Endodermal cell (in vitro differentiated cells): ENCODE results near the gene BCL11A. TPM values are rescaled to one million over a fixed set of nuclear protein-coding genes. Genes with fewer than 3 reads are reported as not detected.

Experiments
- DNase-seq: peaks from one replicate; pipeline ENCODE4 v3.0.0-alpha.2; 2017
- H3K27ac ChIP-seq: 2 replicates; pipeline ENCODE4 v1.5.1; 2013; ENCODE audit warnings: mild to moderate bottlenecking, low read depth, low read length, moderate library complexity
- H3K27me3 ChIP-seq: 2 replicates; pipeline ENCODE4 v1.6.1; 2013; ENCODE audit warnings: mild to moderate bottlenecking, low read length, moderate library complexity; ENCODE audit not compliant: insufficient read depth, control insufficient read depth, poor library complexity, severe bottlenecking
- H3K36me3 ChIP-seq: 2 replicates; pipeline ENCODE4 v1.7.0; 2013; ENCODE audit warnings: mild to moderate bottlenecking, low read length, moderate library complexity; ENCODE audit not compliant: control insufficient read depth, insufficient read depth
- H3K4me1 ChIP-seq: one replicate; pipeline ENCODE4 v1.7.0; 2013; ENCODE audit warnings: low read length; ENCODE audit not compliant: control insufficient read depth, insufficient read depth
- H3K4me3 ChIP-seq: 2 replicates; pipeline ENCODE4 v1.5.1; 2013; ENCODE audit warnings: mild to moderate bottlenecking, low read length, moderate library complexity
- H3K9ac ChIP-seq: 2 replicates; pipeline ENCODE4 v1.6.1; 2013; ENCODE audit warnings: mild to moderate bottlenecking, low read length, moderate library complexity; ENCODE audit not compliant: poor library complexity, severe bottlenecking; ENCODE audit errors: extremely low read depth
- H3K9me3 ChIP-seq: 2 replicates; pipeline ENCODE4 v1.6.1; 2013; ENCODE audit warnings: mild to moderate bottlenecking, low read length, moderate library complexity; ENCODE audit not compliant: control insufficient read depth
- H3K27ac Mint-ChIP-seq: 2 replicates; pipeline ENCODE4 v1.8.0; 2020; ENCODE audit warnings: mixed read lengths
- H3K27me3 Mint-ChIP-seq: 2 replicates; pipeline ENCODE4 v1.8.0; 2021; ENCODE audit warnings: mild to moderate bottlenecking, mixed read lengths; ENCODE audit not compliant: insufficient read depth
- H3K36me3 Mint-ChIP-seq: 2 replicates; pipeline ENCODE4 v1.8.0; 2020; ENCODE audit warnings: low read depth, mixed read lengths
- H3K4me1 Mint-ChIP-seq: 2 replicates; pipeline ENCODE4 v1.8.0; 2020; ENCODE audit warnings: mixed read lengths
- H3K4me3 Mint-ChIP-seq: 2 replicates; pipeline ENCODE4 v1.8.0; 2020; ENCODE audit warnings: mild to moderate bottlenecking, moderate library complexity, mixed read lengths
- H3K9me3 Mint-ChIP-seq: 2 replicates; pipeline ENCODE4 v1.8.0; 2020; ENCODE audit warnings: mild to moderate bottlenecking, mixed read lengths
- WGBS, 2 experiments: methylation state at CpG; one replicate each; pipeline versions ENCODE4 v1.1.5 to v1.1.7; 2013; ENCODE audit warnings: missing lambda C conversion rate in 2 of 2, mixed read lengths in 1 of 2; ENCODE audit not compliant: insufficient coverage in 1 of 2, insufficient read length in 1 of 2; 5-methylcytosine and 5-hydroxymethylcytosine counted together
- total RNA-seq, 2 donors: library from RNA; stranded (reverse); fragmentation: NEBNext Ultra II Directional in 1 of 2; extraction: Animal tissue kit (Norgen Biotek cat#: 25700) in 1 of 2; gene quantifications; 2 replicates in 1 of 2; 3 replicates in 1 of 2; pipeline ENCODE4 v1.2.1, GENCODE V29; 2021
- TF ChIP-seq, protein P1 (sequence below): fragments of 200-600 bp; sonication (generic); conservative IDR thresholded peaks from 2 replicates; pipeline ENCODE4 v1.5.0; 2021; ENCODE audit warnings: antibody characterized with exemption, mild to moderate bottlenecking

The BCL11A gene
- total RNA-seq, 2 donors from 2014 or later, result 14.7 to 16.3 TPM

GRCh38 chr2:60547841-60548240 is 5.6 kb downstream of the BCL11A start:
- H3K9me3 ChIP-seq, result no peaks in the 10 kb centered on the region
- peaks cover 24% of the 10 kb centered on the region for H3K36me3 ChIP-seq
- Mint-ChIP-seq H3K9me3 (no peaks in the 10 kb centered on the region), H3K4me3 (no peak overlapping the region), H3K4me1 (peaks cover 13% of the 10 kb centered on the region), H3K27me3 (peaks cover 6% of the 10 kb centered on the region), H3K36me3 (peaks cover 18% of the 10 kb centered on the region), H3K27ac (no peak overlapping the region)
- no peaks in the 10 kb centered on the region for H3K4me1 ChIP-seq
- H3K27me3 ChIP-seq, result no peaks in the 10 kb centered on the region
- TF ChIP-seq, protein P1, sequence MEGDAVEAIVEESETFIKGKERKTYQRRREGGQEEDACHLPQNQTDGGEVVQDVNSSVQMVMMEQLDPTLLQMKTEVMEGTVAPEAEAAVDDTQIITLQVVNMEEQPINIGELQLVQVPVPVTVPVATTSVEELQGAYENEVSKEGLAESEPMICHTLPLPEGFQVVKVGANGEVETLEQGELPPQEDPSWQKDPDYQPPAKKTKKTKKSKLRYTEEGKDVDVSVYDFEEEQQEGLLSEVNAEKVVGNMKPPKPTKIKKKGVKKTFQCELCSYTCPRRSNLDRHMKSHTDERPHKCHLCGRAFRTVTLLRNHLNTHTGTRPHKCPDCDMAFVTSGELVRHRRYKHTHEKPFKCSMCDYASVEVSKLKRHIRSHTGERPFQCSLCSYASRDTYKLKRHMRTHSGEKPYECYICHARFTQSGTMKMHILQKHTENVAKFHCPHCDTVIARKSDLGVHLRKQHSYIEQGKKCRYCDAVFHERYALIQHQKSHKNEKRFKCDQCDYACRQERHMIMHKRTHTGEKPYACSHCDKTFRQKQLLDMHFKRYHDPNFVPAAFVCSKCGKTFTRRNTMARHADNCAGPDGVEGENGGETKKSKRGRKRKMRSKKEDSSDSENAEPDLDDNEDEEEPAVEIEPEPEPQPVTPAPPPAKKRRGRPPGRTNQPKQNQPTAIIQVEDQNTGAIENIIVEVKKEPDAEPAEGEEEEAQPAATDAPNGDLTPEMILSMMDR, result no peak
- H3K9ac ChIP-seq, result no peak overlapping the region
- no peak overlapping the region for H3K4me3 ChIP-seq
- H3K27ac ChIP-seq, result no peak overlapping the region
- no peak for DNase-seq

DNA sequence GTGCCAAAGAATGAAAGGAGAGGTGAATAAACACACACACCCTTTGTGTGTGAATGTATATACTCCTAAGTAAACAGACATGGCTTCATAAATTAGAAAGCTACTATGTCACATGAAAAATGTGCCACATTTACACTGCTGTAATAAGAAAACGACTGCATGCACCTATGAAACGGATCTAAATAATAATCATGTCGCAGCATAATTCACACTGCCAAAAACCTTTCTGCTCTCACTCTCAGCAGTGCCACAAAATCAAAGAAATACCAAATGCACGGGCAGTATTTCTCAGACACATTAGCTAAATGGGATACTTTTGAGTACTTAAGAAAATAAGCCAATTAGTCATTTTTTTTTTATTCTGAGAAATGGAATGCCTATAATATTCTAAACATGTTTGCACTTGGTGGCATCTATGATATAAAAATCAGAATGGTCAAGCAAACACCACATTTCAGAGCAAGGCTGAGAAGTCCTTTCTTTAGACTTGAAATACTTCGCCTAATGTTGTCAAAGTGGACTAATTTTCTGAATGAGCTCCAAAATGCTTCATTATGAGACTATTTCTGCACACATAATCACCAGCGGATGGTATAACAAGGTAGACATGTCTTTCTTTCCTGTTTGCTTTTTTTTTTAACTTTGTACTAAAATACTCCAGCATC is 6.6 kb downstream of the BCL11A start:
- H3K4me1 ChIP-seq, result no peaks in the 10 kb centered on the region
- TF ChIP-seq, protein P1, result no peak
- no peak overlapping the region for H3K27ac ChIP-seq
- Mint-ChIP-seq H3K4me1 (peaks cover 13% of the 10 kb centered on the region), H3K27me3 (peaks cover 5% of the 10 kb centered on the region), H3K4me3 (no peak overlapping the region), H3K27ac (no peak overlapping the region), H3K9me3 (no peaks in the 10 kb centered on the region), H3K36me3 (peaks cover 18% of the 10 kb centered on the region)
- WGBS, 2 experiments, result 90 to 92% methylated on average over 6 of the region's 6 CpGs
- no peak overlapping the region for H3K4me3 ChIP-seq
- no peaks in the 10 kb centered on the region for H3K27me3 ChIP-seq
- H3K9me3 ChIP-seq, result no peaks in the 10 kb centered on the region
- no peak for DNase-seq
- no peak overlapping the region for H3K9ac ChIP-seq
- H3K36me3 ChIP-seq, result peaks cover 24% of the 10 kb centered on the region

DNA sequence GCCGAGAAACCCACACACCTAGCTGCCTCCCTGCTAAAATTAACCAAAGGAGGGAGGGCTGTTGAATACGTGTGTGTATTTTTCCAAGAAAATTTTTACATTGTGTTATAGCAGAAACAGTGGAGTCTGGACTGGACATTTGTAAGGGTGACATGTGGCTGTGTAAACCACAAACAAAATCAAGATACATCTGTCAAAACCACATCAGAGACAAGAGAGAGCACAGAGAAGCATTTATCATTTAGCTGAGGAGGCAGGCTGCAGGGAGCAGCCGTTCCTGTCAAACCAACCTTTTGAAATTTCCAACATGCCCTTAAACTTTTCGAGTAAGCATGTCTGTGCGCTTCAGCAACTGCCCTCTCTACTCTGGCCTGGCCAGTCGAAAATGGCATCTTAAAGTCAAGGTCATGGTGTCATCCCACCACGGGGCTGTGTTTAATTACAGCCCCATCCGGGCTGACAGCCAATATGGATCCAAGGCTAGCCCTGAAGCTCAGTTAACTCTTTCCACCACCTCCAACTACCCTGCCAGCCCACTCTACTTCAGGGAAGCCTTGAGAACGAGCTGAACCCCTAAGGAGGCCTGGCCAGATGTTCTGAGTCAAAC is 8.4 kb downstream of the BCL11A start:
- Mint-ChIP-seq H3K9me3 (no peaks in the 10 kb centered on the region), H3K36me3 (peaks cover 18% of the 10 kb centered on the region), H3K4me1 (peaks cover 18% of the 10 kb centered on the region), H3K27ac (no peak overlapping the region), H3K27me3 (peaks cover 4% of the 10 kb centered on the region), H3K4me3 (no peak overlapping the region)
- no peaks in the 10 kb centered on the region for H3K27me3 ChIP-seq
- no peak overlapping the region for H3K4me3 ChIP-seq
- no peak for DNase-seq
- H3K9ac ChIP-seq, result no peak overlapping the region
- H3K36me3 ChIP-seq, result peaks cover 24% of the 10 kb centered on the region
- WGBS, 2 experiments, result 80 to 81% methylated on average over 6 to 9 of the region's 9 CpGs
- no peaks in the 10 kb centered on the region for H3K4me1 ChIP-seq
- TF ChIP-seq, protein P1, result no peak
- H3K9me3 ChIP-seq, result no peaks in the 10 kb centered on the region
- no peak overlapping the region for H3K27ac ChIP-seq
